Measurements from ENCODE around the gene SLC29A2. TPM values are rescaled to one million over a fixed set of nuclear protein-coding genes. Genes with fewer than 3 reads are reported as not detected.

SLC29A2 gene
- total RNA-seq, 1 experiment from 2014 or later, result 25.5 TPM

- CTCF ChIA-PET, result no interaction called here
- TF ChIP-seq, protein P1, sequence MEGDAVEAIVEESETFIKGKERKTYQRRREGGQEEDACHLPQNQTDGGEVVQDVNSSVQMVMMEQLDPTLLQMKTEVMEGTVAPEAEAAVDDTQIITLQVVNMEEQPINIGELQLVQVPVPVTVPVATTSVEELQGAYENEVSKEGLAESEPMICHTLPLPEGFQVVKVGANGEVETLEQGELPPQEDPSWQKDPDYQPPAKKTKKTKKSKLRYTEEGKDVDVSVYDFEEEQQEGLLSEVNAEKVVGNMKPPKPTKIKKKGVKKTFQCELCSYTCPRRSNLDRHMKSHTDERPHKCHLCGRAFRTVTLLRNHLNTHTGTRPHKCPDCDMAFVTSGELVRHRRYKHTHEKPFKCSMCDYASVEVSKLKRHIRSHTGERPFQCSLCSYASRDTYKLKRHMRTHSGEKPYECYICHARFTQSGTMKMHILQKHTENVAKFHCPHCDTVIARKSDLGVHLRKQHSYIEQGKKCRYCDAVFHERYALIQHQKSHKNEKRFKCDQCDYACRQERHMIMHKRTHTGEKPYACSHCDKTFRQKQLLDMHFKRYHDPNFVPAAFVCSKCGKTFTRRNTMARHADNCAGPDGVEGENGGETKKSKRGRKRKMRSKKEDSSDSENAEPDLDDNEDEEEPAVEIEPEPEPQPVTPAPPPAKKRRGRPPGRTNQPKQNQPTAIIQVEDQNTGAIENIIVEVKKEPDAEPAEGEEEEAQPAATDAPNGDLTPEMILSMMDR (conservative IDR thresholded peaks at IDR 0.05; ENCODE audit: low read depth, low read length), result no peak
- TF ChIP-seq EZH2phosphoT487 (IDR thresholded peaks at IDR 0.05; ENCODE audit: borderline replicate concordance, low read length) (no peak), EZH2 (IDR thresholded peaks at IDR 0.05; ENCODE audit: low read length, unreplicated experiment) (no peak)
- POLR2A ChIA-PET (ENCODE audit: unreplicated experiment), result interaction anchor here (0.5 kb wide), 1 partner anchor 24 kb away, joined by 4 read pairs; no protein-coding TSS in a partner anchor
- H3K27me3 ChIP-seq (ENCODE audit: low read length), result no peaks in the 10 kb centered on the region
- no peak overlapping the region for H3K4me3 ChIP-seq (ENCODE audit: low read length)
- H3K36me3 ChIP-seq (ENCODE audit: low read depth, low read length), result peaks cover 29% of the 10 kb centered on the region
- peaks cover 32% of the 10 kb centered on the region for H3K79me2 ChIP-seq (ENCODE audit: low read length)
- H3K9ac ChIP-seq (ENCODE audit: low read length), result no peak overlapping the region
- no peak for ATAC-seq
- H4K20me1 ChIP-seq (ENCODE audit: low read length), result no peaks in the 10 kb centered on the region
- H3F3A ChIP-seq (ENCODE audit: low read length, unreplicated experiment), result peaks cover 3% of the 10 kb centered on the region
- peaks cover 23% of the 10 kb centered on the region for H3K4me1 ChIP-seq (ENCODE audit: insufficient read depth, low read length)
- no peak overlapping the region for H3K27ac ChIP-seq (ENCODE audit: low read length)
- no peaks in the 10 kb centered on the region for H3K9me3 ChIP-seq (ENCODE audit: low read length)
- BruUV-seq (replicated peaks), result no TSS peak
- H3K4me2 ChIP-seq (ENCODE audit: low read length), result no peak overlapping the region
- intact Hi-C loops (cut with micrococcal nuclease), result no loop called here
- no peak for DNase-seq
- H2AFZ ChIP-seq (ENCODE audit: low read length), result no peak overlapping the region
- no peaks in the 10 kb centered on the region for H3K9me2 ChIP-seq (replicated peaks; ENCODE audit: low read length)
Observed at GRCh38 chr11:66368484-66368883, 3.1 kb downstream of the SLC29A2 start.

DNA sequence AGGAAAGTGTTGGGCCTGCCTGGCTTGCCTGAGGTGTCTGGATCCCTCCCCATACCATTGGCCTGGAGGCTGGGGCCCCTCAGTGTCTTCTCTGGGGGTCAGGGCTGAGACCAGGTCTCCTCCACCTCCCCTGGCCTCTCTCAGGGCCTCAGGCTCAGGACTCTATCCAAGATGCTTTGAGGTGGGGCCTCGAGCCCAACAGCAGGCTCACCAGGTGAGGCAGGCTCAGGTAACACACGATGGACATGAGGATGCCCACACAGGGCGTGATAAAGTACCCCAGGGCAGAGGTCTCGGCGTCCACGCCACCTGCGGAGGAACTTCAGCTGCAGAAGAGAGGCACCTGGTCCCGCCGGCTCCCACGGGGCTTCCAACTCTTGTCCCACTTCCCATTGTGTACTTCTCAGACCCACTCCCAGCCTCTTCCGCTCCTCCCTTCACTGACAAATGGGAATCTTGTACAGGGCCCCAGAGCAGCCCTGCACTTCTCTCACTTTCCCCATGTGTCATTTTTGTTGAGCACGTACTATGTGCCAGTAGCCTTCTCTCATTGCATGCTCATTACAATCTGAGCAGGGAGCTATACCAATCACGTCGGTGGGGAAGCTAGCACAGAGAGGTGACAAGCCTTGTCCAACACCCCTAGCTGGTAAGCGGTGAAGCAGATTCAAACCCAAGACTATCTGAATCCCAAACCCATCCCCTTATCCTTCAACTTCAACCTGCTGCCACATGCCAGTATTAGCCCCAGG lies 3.8 kb downstream of the SLC29A2 start:
- TF ChIP-seq, protein P1 (conservative IDR thresholded peaks at IDR 0.05; ENCODE audit: low read depth, low read length), result no peak
- TF ChIP-seq EZH2phosphoT487 (IDR thresholded peaks at IDR 0.05; ENCODE audit: borderline replicate concordance, low read length) (no peak), EZH2 (IDR thresholded peaks at IDR 0.05; ENCODE audit: low read length, unreplicated experiment) (no peak)
- H3K9ac ChIP-seq (ENCODE audit: low read length), result no peak overlapping the region
- H3K27ac ChIP-seq (ENCODE audit: low read length), result no peak overlapping the region
- H2AFZ ChIP-seq (ENCODE audit: low read length), result no peak overlapping the region
- ATAC-seq, result no peak
- H3K4me1 ChIP-seq (ENCODE audit: insufficient read depth, low read length), result peaks cover 15% of the 10 kb centered on the region
- ChIA-PET CTCF (no interaction called here), POLR2A (ENCODE audit: unreplicated experiment) (interaction anchor here (0.5 to 0.6 kb wide), 2 partner anchors 25 to 87 kb away, joined by 4 read pairs; no protein-coding TSS in a partner anchor)
- H3F3A ChIP-seq (ENCODE audit: low read length, unreplicated experiment), result peaks cover 2% of the 10 kb centered on the region
- no peaks in the 10 kb centered on the region for H3K9me2 ChIP-seq (replicated peaks; ENCODE audit: low read length)
- no peaks in the 10 kb centered on the region for H4K20me1 ChIP-seq (ENCODE audit: low read length)
- H3K79me2 ChIP-seq (ENCODE audit: low read length), result peaks cover 32% of the 10 kb centered on the region
- no TSS peak for BruUV-seq (replicated peaks)
- H3K4me2 ChIP-seq (ENCODE audit: low read length), result no peak overlapping the region
- intact Hi-C loops (cut with micrococcal nuclease), result no loop called here
- no peaks in the 10 kb centered on the region for H3K27me3 ChIP-seq (ENCODE audit: low read length)
- no peak for DNase-seq
- H3K9me3 ChIP-seq (ENCODE audit: low read length), result no peaks in the 10 kb centered on the region
- no peak overlapping the region for H3K4me3 ChIP-seq (ENCODE audit: low read length)
- H3K36me3 ChIP-seq (ENCODE audit: low read depth, low read length), result peaks cover 31% of the 10 kb centered on the region

- H3K36me3 ChIP-seq (ENCODE audit: low read depth, low read length), result peaks cover 35% of the 10 kb centered on the region
- POLR2A ChIA-PET (ENCODE audit: unreplicated experiment), result interaction anchor here (0.6 kb wide), 1 partner anchor 87 kb away, joined by 4 read pairs; no protein-coding TSS in a partner anchor
- no peaks in the 10 kb centered on the region for H4K20me1 ChIP-seq (ENCODE audit: low read length)
Observed at GRCh38 chr11:66366844-66367477, 4.6 kb downstream of the SLC29A2 start.

More at GRCh38 chr11:66366844-66367477, 4.6 kb downstream of the SLC29A2 start:
- Histone ChIP-seq H3K9me2 (replicated peaks; ENCODE audit: low read length) (no peaks in the 10 kb centered on the region), H3K4me3 (ENCODE audit: low read length) (no peak overlapping the region), H3K9me3 (ENCODE audit: low read length) (no peaks in the 10 kb centered on the region), H3K27ac (ENCODE audit: low read length) (no peak overlapping the region), H3K4me2 (ENCODE audit: low read length) (no peak overlapping the region), H3F3A (ENCODE audit: low read length, unreplicated experiment) (no peaks in the 10 kb centered on the region), H2AFZ (ENCODE audit: low read length) (no peak overlapping the region), H3K27me3 (ENCODE audit: low read length) (no peaks in the 10 kb centered on the region), H3K9ac (ENCODE audit: low read length) (no peak overlapping the region), H3K4me1 (ENCODE audit: insufficient read depth, low read length) (peaks cover 9% of the 10 kb centered on the region), H3K79me2 (ENCODE audit: low read length) (peaks cover 32% of the 10 kb centered on the region)
- intact Hi-C loops (cut with micrococcal nuclease), result no loop called here
- TF ChIP-seq, protein P1 (conservative IDR thresholded peaks at IDR 0.05; ENCODE audit: low read depth, low read length), result no peak
- no peak for TF ChIP-seq EZH2 (IDR thresholded peaks at IDR 0.05; ENCODE audit: low read length, unreplicated experiment)
- TF ChIP-seq EZH2phosphoT487 (IDR thresholded peaks at IDR 0.05; ENCODE audit: borderline replicate concordance, low read length), result no peak
- no peak for ATAC-seq
- CTCF ChIA-PET, result no interaction called here
- no TSS peak for BruUV-seq (replicated peaks)
- no peak for DNase-seq

All from PC-3 (cell line).